Large intestine (tissue), 3 donors: ENCODE measurements around the gene CCDC192. TPM values are rescaled to one million over a fixed set of nuclear protein-coding genes. Genes with fewer than 3 reads are reported as not detected.
"Not testable (repeated sequence)": the region's sequence is repeated elsewhere in the genome, so short reads cannot be mapped to it uniquely, and the experiment has no call there.

Experiments used
- DNase-seq, 2 donors: peaks; one replicate each; pipeline versions ENCODE4 v3.0.0 to v3.0.0-alpha.2; 2013
- H3K27ac ChIP-seq: one replicate; pipeline ENCODE4 v1.5.1; 2013; ENCODE audit warnings: low read length
- H3K27me3 ChIP-seq: 2 replicates; pipeline ENCODE4 v1.6.1; 2013; ENCODE audit warnings: low read length; ENCODE audit not compliant: control insufficient read depth, insufficient read depth
- H3K36me3 ChIP-seq: 2 replicates; pipeline ENCODE4 v1.6.1; 2013; ENCODE audit warnings: low read length; ENCODE audit not compliant: control insufficient read depth, insufficient read depth
- H3K4me1 ChIP-seq: one replicate; pipeline ENCODE4 v1.6.1; 2013; ENCODE audit warnings: low read length; ENCODE audit not compliant: control insufficient read depth, insufficient read depth
- H3K4me3 ChIP-seq: one replicate; pipeline ENCODE4 v1.5.1; 2013; ENCODE audit warnings: low read length
- H3K9me3 ChIP-seq: one replicate; pipeline ENCODE4 v1.6.1; 2013; ENCODE audit warnings: mild to moderate bottlenecking, low read depth, low read length, moderate library complexity; ENCODE audit not compliant: control insufficient read depth
- WGBS: methylation state at CpG from one replicate; pipeline ENCODE4 v1.1.5; 2013; ENCODE audit warnings: low lambda C conversion rate; ENCODE audit not compliant: insufficient coverage; 5-methylcytosine and 5-hydroxymethylcytosine counted together
- polyA plus RNA-seq: library from polyadenylated mRNA; unstranded; fragments of 120-200 nt; gene quantifications from one replicate; pipeline ENCODE4 v1.2.1, GENCODE V29; 2013

CCDC192 gene
- polyA plus RNA-seq, 1 donor, result 0.39 TPM

GRCh38 chr5:127676951-127677350 is 26.2 kb upstream of the CCDC192 start:
- H3K4me1 ChIP-seq, H3K4me3 ChIP-seq, H3K36me3 ChIP-seq, H3K27ac ChIP-seq, H3K27me3 ChIP-seq, H3K9me3 ChIP-seq, DNase-seq: not testable (repeated sequence)

GRCh38 chr5:127679691-127680330 is 23.4 kb upstream of the CCDC192 start:
- not testable (repeated sequence) for H3K9me3 ChIP-seq, H3K27ac ChIP-seq, H3K4me1 ChIP-seq, H3K4me3 ChIP-seq, H3K36me3 ChIP-seq, H3K27me3 ChIP-seq, DNase-seq
- no CpG with 5 or more reads among the region's 3 CpGs for WGBS

- H3K27ac ChIP-seq, result no peak overlapping the region
- WGBS, result 100% methylated on average over 1 of the region's 1 CpG
- H3K9me3 ChIP-seq, result peaks cover 3% of the 10 kb centered on the region
- DNase-seq, result no peak
- H3K27me3 ChIP-seq, result no peaks in the 10 kb centered on the region
- H3K4me1 ChIP-seq, result no peaks in the 10 kb centered on the region
- H3K36me3 ChIP-seq, result no peaks in the 10 kb centered on the region
- no peak overlapping the region for H3K4me3 ChIP-seq
These were observed 22.6 kb upstream of the CCDC192 start for GRCh38 chr5:127680595-127680994.

GRCh38 chr5:127683008-127683407 is 20.2 kb upstream of the CCDC192 start:
- WGBS, result 100% methylated on average over 1 of the region's 4 CpGs
- Histone ChIP-seq H3K4me1 (no peaks in the 10 kb centered on the region), H3K36me3 (no peaks in the 10 kb centered on the region), H3K27me3 (no peaks in the 10 kb centered on the region), H3K4me3 (no peak overlapping the region), H3K9me3 (peaks cover 3% of the 10 kb centered on the region), H3K27ac (no peak overlapping the region)
- DNase-seq, result no peak

- 80% methylated on average over 1 of the region's 6 CpGs for WGBS
- Histone ChIP-seq H3K9me3 (peaks cover 3% of the 10 kb centered on the region), H3K4me1 (no peaks in the 10 kb centered on the region), H3K27me3 (no peaks in the 10 kb centered on the region), H3K4me3 (no peak overlapping the region), H3K27ac (no peak overlapping the region), H3K36me3 (no peaks in the 10 kb centered on the region)
- no peak for DNase-seq
These were observed 18.3 kb upstream of the CCDC192 start for GRCh38 chr5:127684726-127685467.

- H3K36me3 ChIP-seq, result no peaks in the 10 kb centered on the region
- DNase-seq, result no peak
- H3K9me3 ChIP-seq, result peaks cover 3% of the 10 kb centered on the region
- no peak overlapping the region for H3K27ac ChIP-seq
- no peaks in the 10 kb centered on the region for H3K4me1 ChIP-seq
- H3K27me3 ChIP-seq, result no peaks in the 10 kb centered on the region
- WGBS, result 65% methylated on average over 2 of the region's 2 CpGs
- no peak overlapping the region for H3K4me3 ChIP-seq
These were observed 17.5 kb upstream of the CCDC192 start for GRCh38 chr5:127685662-127686061.

- no peak for DNase-seq
- Histone ChIP-seq H3K36me3 (no peaks in the 10 kb centered on the region), H3K9me3 (peaks cover 3% of the 10 kb centered on the region), H3K27ac (no peak overlapping the region), H3K4me3 (no peak overlapping the region), H3K27me3 (no peaks in the 10 kb centered on the region), H3K4me1 (no peaks in the 10 kb centered on the region)
These were observed 16.8 kb upstream of the CCDC192 start for GRCh38 chr5:127686424-127686823.

- 100% methylated on average over 1 of the region's 1 CpG for WGBS
- Histone ChIP-seq H3K4me1 (peaks cover 10% of the 10 kb centered on the region), H3K9me3 (no peaks in the 10 kb centered on the region), H3K27ac (no peak overlapping the region), H3K27me3 (no peaks in the 10 kb centered on the region), H3K4me3 (no peak overlapping the region), H3K36me3 (no peaks in the 10 kb centered on the region)
- no peak for DNase-seq
These were observed 8.5 kb upstream of the CCDC192 start for GRCh38 chr5:127694518-127695171.

- peaks cover 10% of the 10 kb centered on the region for H3K4me1 ChIP-seq
- no peak overlapping the region for H3K4me3 ChIP-seq
- no peak for DNase-seq
- no peak overlapping the region for H3K27ac ChIP-seq
- no peaks in the 10 kb centered on the region for H3K27me3 ChIP-seq
- no peaks in the 10 kb centered on the region for H3K9me3 ChIP-seq
- H3K36me3 ChIP-seq, result no peaks in the 10 kb centered on the region
These were observed 7.8 kb upstream of the CCDC192 start for GRCh38 chr5:127695346-127695745.

- no peak for DNase-seq
- WGBS, result no CpG with 5 or more reads among the region's 6 CpGs
- Histone ChIP-seq H3K4me3 (no peak overlapping the region), H3K4me1 (peaks cover 10% of the 10 kb centered on the region), H3K27ac (no peak overlapping the region), H3K27me3 (no peaks in the 10 kb centered on the region), H3K36me3 (no peaks in the 10 kb centered on the region), H3K9me3 (no peaks in the 10 kb centered on the region)
These were observed 6.5 kb upstream of the CCDC192 start for GRCh38 chr5:127696683-127697082.
